Suppressor macrophage treated with lipopolysaccharide for 1 hour (primary cell): ENCODE results near the gene RBBP8.
A peak's percentile ranks its signal among the peaks of the same experiment; 100 is the strongest.

Experiments
- DNase-seq, 3 donors: peaks; one replicate each; pipeline ENCODE4 v3.0.0-alpha.2; 2020 to 2022

RBBP8 gene

GRCh38 chr18:23065234-23065806 is 132.2 kb downstream of the RBBP8 start:
- DNase-seq = no peak

GRCh38 chr18:23066060-23066459 is 132.9 kb downstream of the RBBP8 start:
- no peak for DNase-seq

GRCh38 chr18:23066504-23067039 is 133.4 kb downstream of the RBBP8 start:
- no peak for DNase-seq

- DNase-seq = no peak
Observed at GRCh38 chr18:23067236-23067635, 134.1 kb downstream of the RBBP8 start.

DNA sequence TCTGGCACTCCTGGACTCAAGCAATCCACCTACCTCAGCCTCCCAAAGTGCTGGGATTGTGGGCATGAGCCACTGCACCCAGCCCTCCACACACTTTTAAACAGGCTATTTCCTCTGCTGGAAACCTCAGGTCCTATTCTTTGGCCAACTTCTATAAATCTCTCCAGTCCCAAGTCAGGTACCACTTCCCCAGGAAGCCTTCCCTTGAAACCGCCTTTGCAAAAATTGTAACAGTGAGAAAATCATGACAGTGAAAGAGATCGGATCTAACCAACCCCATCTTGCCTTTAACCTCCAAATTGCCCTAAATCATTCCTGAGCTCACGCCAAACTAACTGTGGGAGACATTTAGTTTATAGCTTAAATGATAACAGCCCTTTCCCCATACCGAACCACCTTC is 134.9 kb downstream of the RBBP8 start:
- no peak for DNase-seq

- peak; percentile 58 to 64 (median 63) for DNase-seq
Observed at GRCh38 chr18:23068570-23069310, 135.6 kb downstream of the RBBP8 start.

DNA sequence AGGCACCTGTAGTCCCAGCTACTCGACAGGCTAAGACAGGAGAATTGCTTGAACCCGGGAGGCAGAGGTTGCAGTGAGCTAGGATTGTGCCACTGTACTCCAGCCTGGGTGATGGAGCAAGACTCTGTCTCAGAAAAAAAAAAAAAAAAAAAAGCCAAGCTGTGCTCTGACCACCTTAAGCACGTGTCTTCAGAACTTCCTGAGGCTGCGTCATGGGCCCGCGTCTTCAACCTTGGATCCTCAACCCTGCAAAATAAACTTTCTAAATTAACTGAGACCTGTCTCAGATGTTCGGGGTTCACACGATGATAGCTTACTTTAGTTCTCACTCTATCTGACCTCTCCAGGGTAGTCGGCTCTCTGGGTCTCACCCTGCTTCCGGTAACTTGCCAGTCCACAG is 136.4 kb downstream of the RBBP8 start:
- no peak for DNase-seq

- DNase-seq = no peak
Observed at GRCh38 chr18:23069898-23070297, 136.8 kb downstream of the RBBP8 start.

DNA sequence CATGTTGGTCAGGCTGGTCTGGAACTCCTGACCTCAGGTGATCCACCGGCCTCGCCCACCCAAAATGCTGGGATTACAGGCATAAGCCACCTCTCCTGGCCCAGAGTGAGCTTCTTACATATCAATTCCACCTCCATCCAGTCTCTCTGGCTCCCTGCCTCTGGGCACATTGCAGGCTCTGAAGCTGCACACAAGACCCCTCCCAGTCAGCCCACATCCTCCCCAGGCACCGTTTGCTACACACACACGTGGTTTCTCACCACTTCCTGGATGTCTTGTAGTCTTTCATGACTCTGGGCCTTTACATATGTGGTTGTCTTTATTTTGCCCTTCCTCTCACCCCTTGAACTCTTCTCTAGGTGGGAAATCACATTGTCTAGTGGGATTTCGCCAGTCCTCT is 138.2 kb downstream of the RBBP8 start:
- peak; percentile 35 to 47 (median 36) for DNase-seq

DNA sequence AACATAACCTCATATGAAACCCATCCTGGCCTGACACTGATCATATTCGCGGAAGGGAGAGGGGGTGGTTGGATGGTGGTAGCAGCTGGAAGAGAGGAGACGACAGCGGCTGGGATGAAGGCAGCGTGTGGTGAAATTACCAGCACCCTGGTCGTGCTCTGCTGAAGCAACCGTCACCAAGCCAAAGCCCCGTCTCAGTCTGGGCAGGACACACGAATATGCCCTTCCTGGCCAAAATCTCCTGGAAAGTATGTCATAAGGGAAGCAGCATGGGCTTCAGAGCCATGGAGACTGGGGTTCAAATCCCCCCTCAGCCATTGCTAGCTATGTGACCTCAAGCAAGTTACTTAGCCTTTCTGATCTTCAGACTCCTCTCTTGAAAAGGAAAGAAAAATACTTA is 139.0 kb downstream of the RBBP8 start:
- no peak for DNase-seq

DNA sequence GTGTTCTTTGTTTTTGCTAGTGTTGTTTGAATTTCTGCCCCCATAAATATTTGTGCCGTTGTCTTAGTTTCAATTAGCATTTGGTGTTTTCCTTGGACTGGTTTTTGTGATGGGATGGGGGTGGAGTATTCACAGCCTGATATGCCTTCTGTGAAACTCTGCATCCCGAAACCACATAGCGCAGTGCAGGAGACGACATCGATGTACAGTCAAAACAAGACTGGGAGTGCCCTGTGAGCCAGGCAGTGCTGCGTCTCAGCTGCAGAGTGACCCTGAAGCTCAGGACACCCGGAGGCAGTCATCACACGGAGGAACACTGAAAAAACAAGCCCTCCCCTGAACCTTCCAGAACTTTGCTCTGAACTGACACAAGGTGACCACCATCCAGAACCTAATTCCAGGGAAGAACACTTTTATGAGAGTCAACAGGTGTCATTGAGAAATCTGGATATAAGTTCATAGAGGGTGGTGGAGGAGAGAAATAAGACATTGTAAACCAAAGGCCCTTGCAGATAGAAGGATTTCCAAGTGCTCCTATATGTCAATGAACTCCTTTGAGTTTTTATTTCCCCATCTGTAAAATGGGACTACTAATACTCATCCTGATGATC is 141.0 kb downstream of the RBBP8 start:
- no peak for DNase-seq
